H1 (cell line): ENCODE data around the gene BLOC1S1.

Experiments used
- POLR2AphosphoS5 ChIP-seq: IDR thresholded peaks from 2 replicates; pipeline ENCODE4 v1.6.1; 2011; ENCODE audit warnings: low read depth, low read length
- RNF2 ChIP-seq: fragments of 200-900, 300-1000 bp; sonication (generic); IDR thresholded peaks from 2 replicates; pipeline ENCODE4 v1.7.1; 2016; ENCODE audit warnings: borderline replicate concordance, low read depth, mild to moderate bottlenecking, antibody characterized with exemption, low read length; ENCODE audit not compliant: poor library complexity, severe bottlenecking; ENCODE audit errors: missing control alignments

DNA sequence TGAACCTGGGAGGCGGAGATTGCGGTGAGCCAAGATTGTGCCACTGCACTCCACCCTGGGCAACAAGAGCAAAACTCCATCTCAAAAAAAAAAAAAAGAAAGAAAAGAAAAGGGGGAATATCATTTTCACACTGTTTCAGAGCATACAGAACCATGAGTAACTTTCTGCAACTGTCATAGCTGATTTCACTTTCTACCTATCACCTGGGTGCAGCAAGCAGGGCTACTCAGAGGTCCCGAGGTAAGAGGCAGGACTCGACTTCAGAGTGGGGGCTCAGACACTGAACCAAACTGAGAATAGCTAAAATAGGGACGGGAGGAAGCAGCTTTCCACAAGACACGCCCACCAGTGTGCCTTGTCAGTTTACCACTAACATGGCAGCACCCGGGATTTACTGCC lies 49.3 kb upstream of the BLOC1S1 start:
- TF ChIP-seq POLR2AphosphoS5, result no peak
- TF ChIP-seq RNF2, result no peak
